ENCODE measurements around the gene GOLIM4. TPM values are rescaled to one million over a fixed set of nuclear protein-coding genes. Genes with fewer than 3 reads are reported as not detected.
"Not testable (repeated sequence)": the region's sequence is repeated elsewhere in the genome, so short reads cannot be mapped to it uniquely, and the experiment has no call there.

Gene GOLIM4
- 25.2 and 31.0 TPM in 2 replicates for total RNA-seq

- H3K4me3 ChIP-seq (ENCODE audit: low read depth, low read length), result peak within 1 kb of the TSS; percentile 85
- peak; percentile 69 for DNase-seq (ENCODE audit: low read depth)
- peak; percentile 7 for TF ChIP-seq CTCF (conservative IDR thresholded peaks at IDR 0.05; ENCODE audit: low read depth, low read length)
These were observed at the start of gene GOLIM4 for GRCh38 chr3:168095611-168096209. GOLIM4 (minus strand) TSS chr3:168095924; CDS start chr3:168095285, 639 bp downstream.

- DNase-seq (ENCODE audit: low read depth), result no peak
- no peak overlapping the region for H3K4me3 ChIP-seq (ENCODE audit: low read depth, low read length)
- TF ChIP-seq CTCF (conservative IDR thresholded peaks at IDR 0.05; ENCODE audit: low read depth, low read length), result no peak
These were observed 45.8 kb upstream of the GOLIM4 start for GRCh38 chr3:168141405-168141998.

- DNase-seq (ENCODE audit: low read depth), result no peak
- H3K4me3 ChIP-seq (ENCODE audit: low read depth, low read length), result no peak overlapping the region
- no peak for TF ChIP-seq CTCF (conservative IDR thresholded peaks at IDR 0.05; ENCODE audit: low read depth, low read length)
These were observed 44.2 kb upstream of the GOLIM4 start for GRCh38 chr3:168139947-168140346.

- no peak for TF ChIP-seq CTCF (conservative IDR thresholded peaks at IDR 0.05; ENCODE audit: low read depth, low read length)
- no peak for DNase-seq (ENCODE audit: low read depth)
- no peak overlapping the region for H3K4me3 ChIP-seq (ENCODE audit: low read depth, low read length)
These were observed 42.7 kb upstream of the GOLIM4 start for GRCh38 chr3:168138421-168138820.

GRCh38 chr3:168134931-168135330, 39.2 kb upstream of the GOLIM4 start:
- no peak for DNase-seq (ENCODE audit: low read depth)
- H3K4me3 ChIP-seq (ENCODE audit: low read depth, low read length), result no peak overlapping the region
- no peak for TF ChIP-seq CTCF (conservative IDR thresholded peaks at IDR 0.05; ENCODE audit: low read depth, low read length)

- not testable (repeated sequence) for H3K4me3 ChIP-seq (ENCODE audit: low read depth, low read length); DNase-seq (ENCODE audit: low read depth)
These were observed 34.5 kb upstream of the GOLIM4 start for GRCh38 chr3:168130250-168130649.

- H3K4me3 ChIP-seq (ENCODE audit: low read depth, low read length); DNase-seq (ENCODE audit: low read depth): not testable (repeated sequence)
These were observed 32.7 kb upstream of the GOLIM4 start for GRCh38 chr3:168128463-168128862.

GRCh38 chr3:168127466-168127865, 31.7 kb upstream of the GOLIM4 start:
- H3K4me3 ChIP-seq (ENCODE audit: low read depth, low read length), result no peak overlapping the region
- no peak for TF ChIP-seq CTCF (conservative IDR thresholded peaks at IDR 0.05; ENCODE audit: low read depth, low read length)
- no peak for DNase-seq (ENCODE audit: low read depth)
